Neural cell (in vitro differentiated cells): ENCODE data around the gene EPHA4. TPM values are rescaled to one million over a fixed set of nuclear protein-coding genes. Genes with fewer than 3 reads are reported as not detected.

Experiments
- H2AFZ ChIP-seq: fragments of 200-600, 300-800 bp; sonication (generic), shearing (Covaris generic); 2 replicates; pipeline ENCODE4 v1.6.0; 2014; ENCODE audit warnings: low read depth, mild to moderate bottlenecking, antibody characterized with exemption, low read length, moderate library complexity
- H3F3A ChIP-seq: fragments of 200-600 bp; shearing (Covaris generic); 2 replicates; pipeline ENCODE4 v1.6.1; 2016; ENCODE audit warnings: mild to moderate bottlenecking, moderate library complexity, mixed read lengths, antibody characterized with exemption, low read length; ENCODE audit not compliant: insufficient read depth, poor library complexity, severe bottlenecking
- H3K27ac ChIP-seq: fragments of 200-600, 300-800 bp; sonication (generic), shearing (Covaris generic); 2 replicates; pipeline ENCODE4 v1.5.1; 2014; ENCODE audit warnings: mild to moderate bottlenecking, low read length, moderate library complexity
- H3K27me3 ChIP-seq: fragments of 300-800, 200-600 bp; sonication (generic), shearing (Covaris generic); 2 replicates; pipeline ENCODE4 v1.6.0; 2014; ENCODE audit warnings: mild to moderate bottlenecking, low read depth, low read length, moderate library complexity; ENCODE audit not compliant: insufficient read depth
- H3K36me3 ChIP-seq: fragments of 300-800, 200-600 bp; sonication (generic), shearing (Covaris generic); 2 replicates; pipeline ENCODE4 v1.5.1; 2014; ENCODE audit warnings: mild to moderate bottlenecking, antibody characterized with exemption, low read length, moderate library complexity; ENCODE audit not compliant: insufficient read depth
- H3K4me2 ChIP-seq: fragments of 300-800, 200-600 bp; sonication (generic), shearing (Covaris generic); 2 replicates; pipeline ENCODE4 v1.6.0; 2014; ENCODE audit warnings: mild to moderate bottlenecking, low read length
- H3K4me3 ChIP-seq: fragments of 300-800, 200-600 bp; sonication (generic), shearing (Covaris generic); 2 replicates; pipeline ENCODE4 v1.5.1; 2014; ENCODE audit warnings: mild to moderate bottlenecking, low read length, moderate library complexity
- H3K79me2 ChIP-seq: fragments of 200-600 bp; shearing (Covaris generic); replicated peaks from 2 replicates; pipeline ENCODE4 v1.6.0; 2014; ENCODE audit warnings: mild to moderate bottlenecking, low read length, moderate library complexity; ENCODE audit not compliant: insufficient read depth
- H3K9ac ChIP-seq: fragments of 300-800, 200-600 bp; sonication (generic), shearing (Covaris generic); 2 replicates; pipeline ENCODE4 v1.6.1; 2016; ENCODE audit warnings: mild to moderate bottlenecking, low read length, mixed read lengths
- H3K9me2 ChIP-seq: fragments of 200-600 bp; shearing (Covaris generic); 2 replicates; pipeline ENCODE4 v1.6.1; 2016; ENCODE audit warnings: mild to moderate bottlenecking, low read length, mixed read lengths; ENCODE audit not compliant: insufficient read depth
- H3K9me3 ChIP-seq: fragments of 200-600, 300-800 bp; sonication (generic), shearing (Covaris generic); 2 replicates; pipeline ENCODE4 v1.6.1; 2016; ENCODE audit warnings: mild to moderate bottlenecking, mixed run types, low read length, moderate library complexity, mixed read lengths
- H4K20me1 ChIP-seq: fragments of 200-600 bp; shearing (Covaris generic); 2 replicates; pipeline ENCODE4 v1.6.1; 2016; ENCODE audit warnings: mild to moderate bottlenecking, mixed run types; ENCODE audit not compliant: insufficient read depth
- EP300 ChIP-seq: fragments of 450-650 bp; conservative IDR thresholded peaks from 2 replicates; pipeline ENCODE4 v1.6.1; 2014; ENCODE audit warnings: antibody characterized with exemption, mild to moderate bottlenecking, moderate library complexity; ENCODE audit not compliant: poor library complexity, severe bottlenecking
- EZH2 ChIP-seq: fragments of 200-600, 300-800 bp; shearing (Covaris generic), sonication (generic); IDR thresholded peaks from 2 replicates; pipeline ENCODE4 v1.6.1; 2014; ENCODE audit warnings: antibody characterized with exemption, low read length, borderline replicate concordance, mild to moderate bottlenecking; ENCODE audit not compliant: insufficient read depth, poor library complexity, severe bottlenecking
- MXI1 ChIP-seq: fragments of 450-650 bp; conservative IDR thresholded peaks from 2 replicates; pipeline ENCODE4 v1.6.1; 2014; ENCODE audit warnings: antibody characterized with exemption, mild to moderate bottlenecking; ENCODE audit not compliant: poor library complexity, severe bottlenecking
- POLR2AphosphoS5 ChIP-seq: IDR thresholded peaks from 2 replicates; pipeline ENCODE4 v1.6.1; 2012
- RAD21 ChIP-seq: fragments of 450-650 bp; conservative IDR thresholded peaks from 2 replicates; pipeline ENCODE4 v1.6.1; 2014; ENCODE audit warnings: antibody characterized with exemption, mild to moderate bottlenecking, moderate library complexity
- SMC3 ChIP-seq: fragments of 450-650 bp; conservative IDR thresholded peaks from 2 replicates; pipeline ENCODE4 v1.6.1; 2014; ENCODE audit warnings: antibody characterized with exemption, mild to moderate bottlenecking, moderate library complexity; ENCODE audit not compliant: poor library complexity
- TAF1 ChIP-seq: IDR thresholded peaks from 2 replicates; pipeline ENCODE4 v1.6.1; 2012; ENCODE audit warnings: low read depth
- polyA plus RNA-seq: library from polyadenylated mRNA; depleted of rRNA; stranded (reverse); fragments of >200 nt; gene quantifications from 2 replicates; pipeline ENCODE4 v1.2.3, GENCODE V29; 2014
- TF ChIP-seq, protein P1 (sequence below): fragments of 450-650 bp; IDR thresholded peaks from 2 replicates; pipeline ENCODE4 v1.5.1; 2014; ENCODE audit warnings: antibody characterized with exemption, mild to moderate bottlenecking, moderate library complexity; ENCODE audit not compliant: poor library complexity, severe bottlenecking
- TF ChIP-seq, protein P2 (sequence below): IDR thresholded peaks from 2 replicates; pipeline ENCODE4 v1.6.1; 2012; ENCODE audit warnings: borderline replicate concordance

EPHA4 gene
- polyA plus RNA-seq, 1 donor from 2014 or later: 71.1 TPM

DNA sequence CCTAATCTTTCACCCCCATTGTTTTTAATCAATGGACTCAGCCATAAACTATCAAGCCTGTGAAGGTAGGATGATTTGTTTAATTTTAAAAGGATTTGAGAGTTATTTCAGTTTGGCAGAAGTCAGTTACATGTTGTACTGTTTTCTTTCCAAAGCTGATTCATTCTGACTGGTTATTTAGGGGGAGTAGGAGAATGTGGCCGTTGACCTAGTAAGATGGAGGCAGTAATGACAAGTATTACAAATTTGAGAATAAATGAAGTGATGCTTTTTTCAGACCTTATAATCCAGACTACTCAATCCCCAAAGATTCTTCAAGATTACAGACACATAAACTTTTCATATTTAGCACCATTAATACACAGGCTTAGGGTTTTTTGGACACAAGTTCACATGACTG, 4.3 kb downstream of the EPHA4 start:
- Histone ChIP-seq H3K9me2 (no peaks in the 10 kb centered on the region), H3K9me3 (no peaks in the 10 kb centered on the region), H3K36me3 (no peaks in the 10 kb centered on the region), H3K27ac (no peak overlapping the region), H3K4me3 (peak overlapping the region; percentile 90), H4K20me1 (no peaks in the 10 kb centered on the region), H3K9ac (no peak overlapping the region), H3K4me2 (peak overlapping the region; percentile 74), H3F3A (no peaks in the 10 kb centered on the region), H3K79me2 (peaks cover 81% of the 10 kb centered on the region), H2AFZ (no peak overlapping the region), H3K27me3 (no peaks in the 10 kb centered on the region)
- TF ChIP-seq EZH2: no peak
- TF ChIP-seq, protein P1, sequence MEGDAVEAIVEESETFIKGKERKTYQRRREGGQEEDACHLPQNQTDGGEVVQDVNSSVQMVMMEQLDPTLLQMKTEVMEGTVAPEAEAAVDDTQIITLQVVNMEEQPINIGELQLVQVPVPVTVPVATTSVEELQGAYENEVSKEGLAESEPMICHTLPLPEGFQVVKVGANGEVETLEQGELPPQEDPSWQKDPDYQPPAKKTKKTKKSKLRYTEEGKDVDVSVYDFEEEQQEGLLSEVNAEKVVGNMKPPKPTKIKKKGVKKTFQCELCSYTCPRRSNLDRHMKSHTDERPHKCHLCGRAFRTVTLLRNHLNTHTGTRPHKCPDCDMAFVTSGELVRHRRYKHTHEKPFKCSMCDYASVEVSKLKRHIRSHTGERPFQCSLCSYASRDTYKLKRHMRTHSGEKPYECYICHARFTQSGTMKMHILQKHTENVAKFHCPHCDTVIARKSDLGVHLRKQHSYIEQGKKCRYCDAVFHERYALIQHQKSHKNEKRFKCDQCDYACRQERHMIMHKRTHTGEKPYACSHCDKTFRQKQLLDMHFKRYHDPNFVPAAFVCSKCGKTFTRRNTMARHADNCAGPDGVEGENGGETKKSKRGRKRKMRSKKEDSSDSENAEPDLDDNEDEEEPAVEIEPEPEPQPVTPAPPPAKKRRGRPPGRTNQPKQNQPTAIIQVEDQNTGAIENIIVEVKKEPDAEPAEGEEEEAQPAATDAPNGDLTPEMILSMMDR: no peak
- TF ChIP-seq POLR2AphosphoS5: no peak
- TF ChIP-seq SMC3: no peak
- TF ChIP-seq RAD21: no peak
- TF ChIP-seq MXI1: no peak
- no peak for TF ChIP-seq EP300
- TF ChIP-seq TAF1: no peak
- TF ChIP-seq, protein P2, sequence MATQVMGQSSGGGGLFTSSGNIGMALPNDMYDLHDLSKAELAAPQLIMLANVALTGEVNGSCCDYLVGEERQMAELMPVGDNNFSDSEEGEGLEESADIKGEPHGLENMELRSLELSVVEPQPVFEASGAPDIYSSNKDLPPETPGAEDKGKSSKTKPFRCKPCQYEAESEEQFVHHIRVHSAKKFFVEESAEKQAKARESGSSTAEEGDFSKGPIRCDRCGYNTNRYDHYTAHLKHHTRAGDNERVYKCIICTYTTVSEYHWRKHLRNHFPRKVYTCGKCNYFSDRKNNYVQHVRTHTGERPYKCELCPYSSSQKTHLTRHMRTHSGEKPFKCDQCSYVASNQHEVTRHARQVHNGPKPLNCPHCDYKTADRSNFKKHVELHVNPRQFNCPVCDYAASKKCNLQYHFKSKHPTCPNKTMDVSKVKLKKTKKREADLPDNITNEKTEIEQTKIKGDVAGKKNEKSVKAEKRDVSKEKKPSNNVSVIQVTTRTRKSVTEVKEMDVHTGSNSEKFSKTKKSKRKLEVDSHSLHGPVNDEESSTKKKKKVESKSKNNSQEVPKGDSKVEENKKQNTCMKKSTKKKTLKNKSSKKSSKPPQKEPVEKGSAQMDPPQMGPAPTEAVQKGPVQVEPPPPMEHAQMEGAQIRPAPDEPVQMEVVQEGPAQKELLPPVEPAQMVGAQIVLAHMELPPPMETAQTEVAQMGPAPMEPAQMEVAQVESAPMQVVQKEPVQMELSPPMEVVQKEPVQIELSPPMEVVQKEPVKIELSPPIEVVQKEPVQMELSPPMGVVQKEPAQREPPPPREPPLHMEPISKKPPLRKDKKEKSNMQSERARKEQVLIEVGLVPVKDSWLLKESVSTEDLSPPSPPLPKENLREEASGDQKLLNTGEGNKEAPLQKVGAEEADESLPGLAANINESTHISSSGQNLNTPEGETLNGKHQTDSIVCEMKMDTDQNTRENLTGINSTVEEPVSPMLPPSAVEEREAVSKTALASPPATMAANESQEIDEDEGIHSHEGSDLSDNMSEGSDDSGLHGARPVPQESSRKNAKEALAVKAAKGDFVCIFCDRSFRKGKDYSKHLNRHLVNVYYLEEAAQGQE: no peak

DNA sequence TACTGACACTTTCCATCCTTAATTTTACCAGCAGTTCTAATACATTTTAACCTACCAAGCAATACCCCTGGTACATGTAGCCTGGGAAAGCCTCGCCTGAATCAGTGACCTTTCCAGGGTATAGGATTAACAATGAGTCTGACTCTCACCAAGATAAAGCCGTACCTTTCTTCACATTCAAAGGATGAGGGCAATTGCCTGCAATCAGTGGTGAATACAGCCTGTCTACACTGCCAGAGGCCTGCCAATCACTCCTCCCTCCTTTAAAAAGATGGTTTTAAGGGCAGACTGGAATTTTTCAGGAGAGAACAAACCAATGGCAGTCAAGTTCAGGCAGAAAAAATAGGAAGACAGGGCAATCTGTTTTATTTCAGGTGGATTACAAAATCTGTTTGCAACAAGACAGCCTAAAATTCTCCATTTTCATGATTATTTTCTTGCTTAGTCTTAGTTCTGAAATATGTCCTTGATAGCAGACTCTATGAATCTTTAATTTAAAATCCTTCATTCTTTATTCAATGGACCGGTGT, 4.8 kb downstream of the EPHA4 start:
- H3K79me2 ChIP-seq: peaks cover 82% of the 10 kb centered on the region
- peak overlapping the region; percentile 6 for H3K9ac ChIP-seq
- H3K9me2 ChIP-seq: no peaks in the 10 kb centered on the region
- H3K27me3 ChIP-seq: no peaks in the 10 kb centered on the region
- H3K9me3 ChIP-seq: no peaks in the 10 kb centered on the region
- no peaks in the 10 kb centered on the region for H3K36me3 ChIP-seq
- peak overlapping the region; percentile 90 for H3K4me3 ChIP-seq
- no peaks in the 10 kb centered on the region for H4K20me1 ChIP-seq
- peak overlapping the region; percentile 27 for H3K27ac ChIP-seq
- H2AFZ ChIP-seq: no peak overlapping the region
- peak overlapping the region; percentile 74 for H3K4me2 ChIP-seq
- TF ChIP-seq EZH2 (no peak), SMC3 (no peak), EP300 (peak; percentile 57)
- TF ChIP-seq, protein P1: no peak
- H3F3A ChIP-seq: no peaks in the 10 kb centered on the region
